HG02678 (cell line): ENCODE results near the gene CYP27C1.

ENCODE experiments used
- ATAC-seq: cut with Tn5 transposase; IDR thresholded peaks from one replicate; pipeline ENCODE4 v1.9.1; 2021; ENCODE audit warnings: mild to moderate bottlenecking, moderate library complexity; ENCODE audit not compliant: unreplicated experiment

The CYP27C1 gene

DNA sequence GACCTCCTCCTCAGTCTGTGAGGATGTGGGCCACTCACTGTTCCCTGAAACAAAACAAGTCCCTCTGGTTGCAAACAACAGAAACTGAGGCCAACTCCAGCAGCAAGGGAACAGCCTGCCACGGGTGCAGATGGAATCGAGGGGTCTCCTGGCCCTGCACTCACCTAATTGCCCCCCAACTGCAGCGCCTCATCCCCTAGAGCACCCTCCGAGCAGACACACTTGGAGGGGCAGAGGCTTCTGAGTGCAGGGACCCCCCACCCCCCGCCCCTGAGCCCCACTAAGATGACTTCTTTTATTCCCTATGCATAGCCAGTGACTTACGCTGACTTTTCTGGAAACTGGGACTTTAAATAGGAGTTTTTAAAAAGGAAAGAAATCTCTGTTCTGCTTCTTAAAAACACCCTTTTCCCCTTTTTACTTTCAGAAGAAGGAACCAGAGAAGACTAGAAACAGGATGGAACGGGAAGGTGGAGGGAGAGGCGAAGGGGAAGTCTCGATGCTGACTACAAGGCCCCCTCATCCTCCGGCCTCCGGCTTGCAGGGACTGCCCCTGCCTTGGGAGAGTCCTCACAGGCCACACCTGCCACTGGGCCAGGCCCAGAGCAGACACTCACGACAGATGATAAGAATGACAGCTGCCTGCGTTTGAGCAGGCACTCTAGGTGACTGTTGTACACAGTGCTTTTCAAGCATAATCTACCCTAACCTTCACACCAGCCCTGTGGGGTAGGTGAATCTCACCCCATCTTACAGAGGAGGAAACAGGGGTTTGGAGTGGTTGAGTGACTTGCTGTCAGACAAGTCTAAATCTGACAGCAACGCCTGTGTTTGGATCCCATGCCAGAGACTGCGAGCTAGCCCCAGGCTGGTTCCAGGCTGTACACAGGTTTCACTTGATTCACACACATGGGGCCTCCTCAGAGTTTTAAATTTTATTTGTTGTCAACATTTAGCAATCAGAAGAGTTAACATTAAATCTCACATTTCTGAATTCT is 85.0 kb downstream of the CYP27C1 start:
- no peak for ATAC-seq

DNA sequence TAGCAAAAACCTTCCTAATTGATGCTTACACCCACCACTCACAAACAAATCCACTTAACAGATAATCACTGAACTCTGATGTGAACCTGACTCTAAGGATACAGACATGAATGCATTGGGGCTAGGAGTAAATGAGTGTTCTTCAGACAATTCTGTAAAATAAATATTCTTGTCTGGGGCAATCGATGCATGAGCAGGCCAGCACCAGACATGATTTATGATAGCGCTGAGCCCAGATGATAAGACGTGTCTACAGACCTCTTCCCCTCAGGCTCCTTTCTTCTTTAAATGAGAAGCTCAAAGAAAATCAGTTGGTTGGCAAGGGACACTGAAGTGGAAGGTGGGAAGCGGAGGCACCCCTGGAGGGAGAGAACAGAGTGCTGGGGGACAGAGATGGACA is 85.9 kb downstream of the CYP27C1 start:
- no peak for ATAC-seq
